Measurements from ENCODE around the gene BEST4.
A peak's percentile ranks its signal among the peaks of the same experiment; 100 is the strongest.
"Not testable (repeated sequence)": the region's sequence is repeated elsewhere in the genome, so short reads cannot be mapped to it uniquely, and the experiment has no call there.

Gene BEST4

GRCh38 chr1:44819196-44819607 is 31.2 kb upstream of the BEST4 start:
- DNase-seq = no peak

GRCh38 chr1:44817771-44818495 is 30.0 kb upstream of the BEST4 start:
- no peak for DNase-seq

GRCh38 chr1:44817307-44817706 is 29.3 kb upstream of the BEST4 start:
- no peak for DNase-seq

- DNase-seq = not testable (repeated sequence)
These were observed 28.0 kb upstream of the BEST4 start for GRCh38 chr1:44815926-44816325.

- DNase-seq = no peak
These were observed 25.0 kb upstream of the BEST4 start for GRCh38 chr1:44812822-44813543.

GRCh38 chr1:44811234-44811633 is 23.3 kb upstream of the BEST4 start:
- no peak for DNase-seq

- DNase-seq = not testable (repeated sequence)
These were observed 22.8 kb upstream of the BEST4 start for GRCh38 chr1:44810762-44811105.

- DNase-seq = peak; percentile 53 to 75
These were observed 22.3 kb upstream of the BEST4 start for GRCh38 chr1:44810101-44810761.

GRCh38 chr1:44808938-44809917 is 21.3 kb upstream of the BEST4 start:
- DNase-seq = no peak

- DNase-seq = no peak
These were observed 20.3 kb upstream of the BEST4 start, which contains the start of gene BTBD19 for GRCh38 chr1:44808063-44808937. TSS of gene BTBD19 (plus strand) at chr1:44808523. CDS start at chr1:44808821, 298 bp downstream.

- no peak for DNase-seq
These were observed 19.5 kb upstream of the BEST4 start for GRCh38 chr1:44807364-44808062.

- no peak for DNase-seq
These were observed 18.9 kb upstream of the BEST4 start, which contains the start of gene DYNLT4 for GRCh38 chr1:44806704-44807363. TSS of gene DYNLT4 (minus strand) at chr1:44807351. CDS start at chr1:44806668, 683 bp downstream.

- no peak for DNase-seq
These were observed 18.2 kb upstream of the BEST4 start for GRCh38 chr1:44806025-44806703.

GRCh38 chr1:44805311-44806024 is 17.5 kb upstream of the BEST4 start:
- DNase-seq = no peak

GRCh38 chr1:44803312-44804095 is 15.5 kb upstream of the BEST4 start:
- no peak for DNase-seq

- no peak for DNase-seq
These were observed 15.0 kb upstream of the BEST4 start for GRCh38 chr1:44803062-44803311.

- DNase-seq = no peak
These were observed 14.5 kb upstream of the BEST4 start for GRCh38 chr1:44802306-44803061.
